SHP77 (cell line): Measurements from ENCODE around the gene UBL7.

ENCODE experiments used
- DNase-seq, 2 experiments: peaks; one replicate each; lab custom pipeline; 2025; lab: John Stamatoyannopoulos, UW

UBL7 gene

DNA sequence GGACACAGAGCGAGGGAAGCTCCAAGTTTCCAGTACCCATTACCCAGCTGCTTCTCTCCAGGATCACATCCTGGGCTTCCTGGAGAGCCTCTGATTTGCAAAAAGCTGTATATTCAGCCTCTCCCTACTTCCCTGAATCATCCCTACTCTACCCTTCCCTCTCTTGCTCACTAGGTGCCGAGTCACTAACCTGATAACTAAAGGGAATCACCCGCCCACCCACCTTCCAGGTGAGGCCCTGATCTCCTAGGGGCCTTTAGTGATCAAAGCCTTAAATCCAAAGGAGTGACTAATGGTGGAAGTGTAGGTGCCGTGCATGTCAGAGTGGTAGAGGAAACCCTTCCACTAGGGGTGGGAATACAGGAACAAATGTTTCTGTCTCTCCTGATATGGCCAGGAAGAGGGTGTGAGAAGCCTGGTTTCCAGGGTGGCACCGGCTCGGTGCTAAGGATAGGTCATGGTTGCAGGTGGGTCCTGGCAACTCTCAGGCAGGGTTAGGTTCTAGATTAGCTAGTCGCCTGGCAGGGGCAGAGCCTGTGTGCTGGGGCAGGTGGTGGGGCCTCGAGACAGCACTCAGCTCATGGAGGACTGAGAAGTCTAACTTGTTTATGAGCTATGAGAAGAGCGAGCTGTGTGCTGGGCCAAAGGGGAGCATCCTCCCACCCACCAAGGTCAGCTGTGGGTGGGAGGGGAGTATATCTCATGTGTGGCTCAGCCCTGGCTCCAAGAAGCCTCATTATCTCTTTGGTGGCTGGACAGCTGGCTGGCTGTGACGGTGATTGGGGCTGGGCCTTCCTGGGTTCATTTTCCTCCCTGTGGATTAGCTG is 37.3 kb downstream of the UBL7 start:
- DNase-seq, result no peak

DNA sequence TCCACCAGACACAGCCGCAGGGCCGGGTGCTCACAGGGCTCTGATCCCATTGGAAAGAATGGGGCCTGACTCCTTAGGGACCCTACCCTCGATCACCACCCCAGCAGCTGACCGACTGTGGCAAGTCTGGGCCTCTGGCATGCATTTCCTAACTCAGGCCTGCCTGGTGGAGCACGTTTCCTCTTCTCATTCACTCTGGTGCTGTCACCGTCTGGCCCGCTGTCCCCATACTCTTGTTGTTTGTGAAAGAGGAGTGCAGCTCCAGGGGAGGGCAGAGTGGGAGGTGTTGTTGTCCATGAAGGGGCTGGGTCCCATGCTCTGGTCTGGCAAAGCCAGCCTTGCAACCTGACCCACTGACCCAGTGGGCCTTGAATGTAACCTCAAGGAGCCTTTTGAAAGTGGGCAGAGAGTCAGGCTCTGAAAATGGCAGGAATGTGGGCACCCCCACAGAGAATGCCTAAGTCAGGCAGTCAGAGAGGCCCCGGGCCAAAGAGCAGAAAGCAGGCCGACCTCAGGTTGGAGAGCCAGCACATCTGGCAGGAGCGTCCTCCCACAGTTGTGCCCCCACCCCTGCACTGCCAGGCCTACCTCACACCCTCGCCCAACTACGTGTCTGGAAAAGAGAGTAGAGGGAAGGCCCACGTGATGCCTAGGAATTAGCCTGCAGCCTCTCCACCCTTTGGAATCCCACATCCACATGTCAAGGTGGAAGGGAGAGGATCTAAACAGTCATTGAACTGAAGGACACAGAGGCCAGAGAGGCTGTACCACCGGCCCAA is 38.1 kb downstream of the UBL7 start:
- no peak for DNase-seq

DNA sequence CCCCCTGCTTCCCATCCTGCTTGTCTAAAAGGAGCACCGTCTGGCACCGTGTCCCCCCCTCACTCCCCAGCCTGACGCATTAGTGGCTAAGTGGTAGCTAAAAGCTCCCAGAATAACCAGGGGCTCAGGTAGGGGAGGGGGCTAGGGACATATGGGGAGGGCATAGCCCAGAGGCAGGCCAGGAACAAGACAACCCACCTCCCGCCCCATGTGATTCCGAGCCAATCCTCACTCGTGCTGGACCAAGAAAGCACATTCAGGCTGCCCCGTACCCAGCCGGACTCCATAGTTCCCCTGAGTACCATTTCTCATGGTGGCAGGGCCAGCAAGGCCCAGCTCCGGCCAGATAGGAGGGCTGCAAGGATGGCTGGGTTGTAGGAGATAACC is 38.7 kb downstream of the UBL7 start:
- no peak for DNase-seq

DNA sequence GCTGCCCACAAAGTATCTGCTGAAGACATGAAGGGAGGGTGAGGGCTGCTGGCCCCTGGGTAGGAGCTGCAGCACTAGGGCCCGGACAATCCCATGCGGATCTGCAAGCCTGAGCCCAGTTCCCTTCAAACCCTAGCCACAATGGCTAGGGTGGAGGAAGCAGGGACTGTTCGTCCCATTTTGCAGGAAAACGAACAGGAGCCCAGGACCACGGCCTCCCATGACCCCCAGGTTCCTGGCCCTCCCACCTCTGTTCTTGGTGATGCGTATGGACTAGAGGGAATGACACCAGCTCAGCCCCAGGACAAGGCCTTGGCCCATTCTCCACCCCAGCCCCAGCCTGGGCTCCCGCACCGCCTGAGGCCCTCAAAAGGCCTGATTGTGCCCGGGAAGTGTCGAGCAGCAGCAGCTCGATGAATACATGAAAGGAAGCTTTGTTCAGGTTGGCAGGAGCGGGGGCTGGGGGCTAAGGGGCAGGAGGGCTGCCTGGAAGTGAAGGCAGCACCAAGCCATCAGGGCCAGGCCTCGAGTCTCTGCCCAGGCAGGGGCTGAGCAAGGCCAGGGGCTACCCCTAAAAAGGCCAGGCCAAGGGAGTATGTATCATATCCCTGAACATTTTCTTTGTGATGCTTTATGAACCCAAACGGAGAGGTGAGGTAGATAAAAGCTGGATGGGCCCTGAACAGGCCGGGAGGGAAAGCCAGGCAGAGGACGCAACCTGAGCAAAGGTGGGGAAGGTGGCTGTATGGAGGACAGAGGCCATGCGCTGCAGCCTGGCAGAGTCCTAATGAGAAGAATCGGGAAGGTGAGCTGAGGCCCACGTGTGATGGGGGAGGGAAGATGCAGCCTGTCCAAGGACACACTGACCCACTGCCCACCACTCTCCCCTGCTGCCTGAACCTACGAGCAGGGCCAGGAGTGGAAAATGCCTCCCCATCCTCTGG is 39.4 kb downstream of the UBL7 start:
- no peak for DNase-seq

DNA sequence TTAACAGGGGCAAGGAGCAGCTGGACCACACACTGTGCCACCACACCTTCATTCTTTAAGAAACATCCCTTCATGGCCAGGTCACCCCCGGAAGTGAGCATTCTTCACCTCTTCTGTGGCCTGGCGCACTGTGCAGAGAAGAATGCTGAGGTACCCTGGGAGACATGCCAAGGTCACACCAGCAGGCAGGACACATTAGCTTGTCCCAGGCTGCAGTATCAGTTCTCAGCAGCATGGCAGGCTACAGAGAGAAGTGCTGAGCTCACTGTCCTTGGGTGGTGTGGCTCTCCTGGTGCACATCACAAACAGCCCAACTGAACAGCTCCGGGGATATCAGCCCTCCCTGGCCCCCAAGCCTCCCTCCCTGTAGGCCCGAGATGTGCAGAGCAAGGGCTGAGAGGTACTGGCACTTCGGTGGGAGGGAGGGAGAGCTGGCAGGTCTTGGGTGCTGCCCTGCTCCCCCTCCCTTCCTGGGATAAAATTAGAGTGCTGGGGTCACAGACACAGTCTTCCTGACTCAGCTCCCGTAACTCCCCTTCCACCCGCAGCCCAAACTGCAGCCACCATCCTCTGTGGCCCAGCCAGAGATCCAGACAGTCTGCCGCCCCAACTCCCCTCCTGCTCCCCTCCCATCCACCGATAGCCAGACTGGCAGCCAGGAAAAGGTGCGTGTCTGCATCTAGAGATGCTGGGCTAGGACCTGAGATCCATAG is 40.6 kb downstream of the UBL7 start:
- no peak for DNase-seq

DNA sequence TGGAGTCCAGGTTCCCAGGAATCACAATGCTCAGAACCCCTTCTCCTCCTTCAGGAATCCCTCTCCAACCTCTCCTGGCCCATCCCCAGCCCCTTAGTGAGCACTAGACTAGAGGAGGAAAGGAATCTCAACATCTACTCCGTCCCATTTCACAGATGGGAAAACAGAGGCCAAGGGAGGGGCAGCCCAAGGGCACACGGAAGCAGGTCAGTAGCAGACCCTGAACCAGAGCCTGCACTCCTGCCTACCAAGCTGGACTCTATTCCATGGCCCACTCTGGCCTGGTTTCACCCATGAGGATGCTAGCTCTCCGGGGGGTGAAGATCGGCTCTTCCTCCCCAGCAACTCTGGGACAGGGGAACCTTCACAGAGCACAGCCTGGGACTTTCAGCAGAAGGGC is 41.5 kb downstream of the UBL7 start:
- DNase-seq, result no peak

DNA sequence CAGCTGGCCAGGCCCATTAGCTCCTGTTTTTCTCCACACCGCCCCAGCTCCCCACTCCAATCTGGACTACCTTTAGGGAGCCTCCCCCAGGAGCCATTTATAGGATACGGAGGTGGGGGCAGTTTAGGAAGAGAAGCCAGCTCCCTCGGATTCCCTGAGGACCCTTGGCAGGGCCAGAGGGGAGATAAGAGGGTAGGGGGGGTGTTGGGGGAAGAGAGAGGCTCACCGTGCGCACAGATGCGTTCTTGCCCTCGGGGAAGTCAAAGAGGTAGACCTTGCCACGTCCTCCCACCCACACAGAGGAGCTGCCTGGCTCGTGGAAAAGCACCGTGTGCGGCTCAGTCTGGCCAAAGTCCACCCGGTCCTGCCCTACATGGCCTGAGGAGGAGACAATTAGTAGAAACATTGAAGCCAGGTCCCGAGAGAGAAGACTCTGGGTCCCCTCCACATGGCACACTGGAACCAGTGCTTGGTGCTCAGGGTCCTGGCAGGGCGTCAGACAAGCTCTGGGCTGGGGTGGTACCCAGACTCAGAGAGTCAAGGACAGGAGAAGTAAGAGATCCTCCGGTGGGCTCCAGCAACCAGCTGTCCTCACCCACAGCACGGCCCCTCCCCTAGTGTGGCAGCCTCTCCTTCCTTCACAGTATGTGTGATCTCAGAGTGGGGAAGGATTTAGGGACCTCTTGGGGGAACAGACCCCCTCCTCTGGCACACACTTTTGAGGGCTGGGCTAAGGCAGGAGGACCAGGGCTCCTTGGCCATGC is 42.2 kb downstream of the UBL7 start:
- no peak for DNase-seq

DNA sequence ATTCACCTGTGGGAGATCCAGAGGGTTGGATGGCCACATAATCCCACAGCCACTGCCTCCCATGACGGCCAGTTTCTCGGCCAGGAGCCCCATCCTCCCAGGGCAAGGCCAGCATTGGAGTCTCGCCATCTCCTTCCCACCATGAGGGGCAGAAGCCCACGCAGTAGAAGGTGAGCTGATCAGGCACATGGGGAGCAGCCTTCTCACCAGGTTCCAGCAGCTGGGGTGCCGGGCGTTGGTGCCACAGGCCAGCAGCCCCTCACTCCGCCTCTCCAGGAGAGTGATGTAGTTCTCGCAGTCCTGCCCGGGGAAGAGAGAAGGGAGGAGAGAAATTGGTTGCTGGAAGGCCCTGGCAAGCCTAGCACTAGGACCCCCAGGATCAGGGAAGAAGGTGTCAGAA is 43.3 kb downstream of the UBL7 start:
- DNase-seq, result no peak

DNA sequence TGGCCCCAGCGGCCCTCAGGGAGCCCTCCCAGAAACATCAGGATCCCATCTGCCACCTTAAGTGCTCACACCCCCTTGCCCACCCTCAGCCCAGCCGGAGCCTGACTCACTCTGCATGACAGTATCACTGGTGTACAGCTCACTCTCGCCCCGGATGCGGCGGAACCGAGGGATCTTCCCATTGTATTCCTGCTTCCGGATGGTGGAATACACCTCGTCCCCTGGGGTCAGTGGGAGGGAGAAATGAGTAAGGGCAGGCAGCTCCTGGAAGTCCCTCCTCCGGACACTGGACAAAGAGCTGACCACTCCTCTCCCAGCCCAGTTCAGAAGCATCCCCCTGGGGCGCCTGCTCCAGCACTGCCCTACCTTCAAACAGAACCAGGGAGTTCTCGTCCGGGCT is 43.7 kb downstream of the UBL7 start:
- DNase-seq, result no peak

DNA sequence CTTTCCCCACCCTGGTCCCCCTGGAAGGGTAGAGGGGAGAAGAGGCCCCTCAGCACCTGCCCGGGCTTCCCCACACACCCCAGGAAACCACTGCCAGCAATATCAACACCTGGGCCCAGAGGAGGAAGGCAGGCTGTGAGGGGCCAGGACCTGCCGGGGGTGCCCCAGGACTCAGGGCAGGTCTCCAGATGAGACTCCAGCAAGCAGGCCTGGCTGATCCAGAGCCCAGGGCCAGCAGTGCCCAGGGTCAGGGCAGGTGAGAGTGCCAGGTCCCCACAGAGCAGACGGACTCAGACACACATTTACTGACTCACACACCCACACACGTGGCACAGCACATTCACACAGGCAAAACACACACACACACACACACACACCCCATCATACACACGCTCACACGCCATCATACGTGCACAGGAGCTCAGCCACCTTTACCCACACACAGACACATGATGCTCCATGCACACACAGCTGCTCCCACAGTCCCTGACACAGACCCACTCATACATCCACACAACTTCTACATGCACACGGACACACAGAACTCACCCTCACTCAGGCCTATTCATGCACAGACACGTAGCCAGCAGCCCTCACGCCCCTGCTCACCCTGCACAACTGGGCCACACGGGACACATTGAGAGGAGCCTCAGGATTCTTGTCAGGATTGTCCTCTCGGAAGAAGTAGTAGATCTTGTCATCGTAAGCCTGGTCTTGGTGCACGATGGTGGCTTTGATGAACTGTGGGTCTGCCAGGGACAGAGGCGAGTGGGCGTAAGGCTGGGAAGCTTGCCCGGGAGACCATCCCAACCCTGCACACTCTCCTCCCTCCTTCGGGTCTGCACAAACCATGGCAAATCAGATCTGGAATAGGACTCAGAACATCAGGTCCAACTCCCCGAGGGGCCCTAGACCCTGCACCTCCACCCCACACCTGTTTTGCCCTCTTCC is 44.7 kb downstream of the UBL7 start:
- DNase-seq, result no peak

DNA sequence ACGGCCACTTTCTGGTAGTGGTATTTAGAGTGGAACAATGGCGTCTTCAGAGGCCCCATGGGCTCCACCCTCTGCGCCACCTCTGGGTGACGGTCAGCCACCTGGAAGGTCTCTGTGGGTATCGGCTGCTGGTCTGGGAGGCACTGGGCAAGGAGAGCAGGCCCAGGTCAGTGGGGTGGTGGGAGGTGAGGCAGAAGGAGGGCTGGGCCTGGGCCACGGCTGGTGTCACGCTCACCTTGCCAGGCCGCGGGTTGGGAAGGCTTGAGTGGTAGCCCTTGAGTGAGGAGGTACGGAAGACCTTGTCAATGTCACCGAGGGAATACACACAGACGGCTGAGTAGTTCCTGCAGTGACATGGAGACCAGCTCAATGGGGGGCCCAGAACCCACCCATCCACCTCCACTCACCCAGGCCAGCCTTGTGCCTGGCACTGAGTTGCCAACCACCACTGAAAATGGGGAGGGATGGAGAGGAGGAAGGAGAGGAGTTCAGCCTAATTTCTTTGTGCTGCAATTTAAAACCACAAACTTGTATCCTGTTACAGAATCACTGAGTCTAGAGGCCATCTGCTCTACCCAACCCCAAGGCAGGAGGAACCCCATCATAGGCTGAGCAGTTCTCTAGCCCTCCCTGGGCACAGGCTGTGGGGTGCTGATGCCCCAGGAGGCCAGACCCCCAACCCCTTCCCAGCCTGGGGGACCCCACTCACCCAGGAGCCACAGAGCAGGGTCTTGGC is 46.2 kb downstream of the UBL7 start:
- DNase-seq, result no peak

DNA sequence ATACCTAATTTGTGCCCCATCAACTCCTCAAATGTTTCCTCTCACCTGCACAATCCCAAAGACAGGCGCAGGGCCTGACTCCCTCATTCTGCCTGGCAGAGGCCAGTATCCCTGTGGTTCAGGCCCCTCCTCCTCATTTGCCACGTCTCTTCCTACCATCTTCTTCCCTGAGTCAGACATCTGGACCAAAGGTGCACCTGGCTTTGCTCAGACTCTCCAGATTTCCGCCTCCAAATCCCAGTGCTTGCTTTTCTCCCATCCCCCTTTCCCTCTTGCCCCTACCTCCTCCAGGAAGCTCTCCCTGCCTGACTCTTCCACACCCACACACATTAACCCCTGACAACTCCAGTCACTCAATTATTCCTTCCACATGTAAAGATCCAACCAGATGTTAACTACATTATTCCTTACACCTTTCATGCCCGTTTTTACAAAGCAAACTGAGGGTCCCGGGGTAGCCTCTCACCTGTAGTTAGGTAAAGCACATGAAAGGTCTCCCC is 46.8 kb downstream of the UBL7 start:
- no peak for DNase-seq

DNA sequence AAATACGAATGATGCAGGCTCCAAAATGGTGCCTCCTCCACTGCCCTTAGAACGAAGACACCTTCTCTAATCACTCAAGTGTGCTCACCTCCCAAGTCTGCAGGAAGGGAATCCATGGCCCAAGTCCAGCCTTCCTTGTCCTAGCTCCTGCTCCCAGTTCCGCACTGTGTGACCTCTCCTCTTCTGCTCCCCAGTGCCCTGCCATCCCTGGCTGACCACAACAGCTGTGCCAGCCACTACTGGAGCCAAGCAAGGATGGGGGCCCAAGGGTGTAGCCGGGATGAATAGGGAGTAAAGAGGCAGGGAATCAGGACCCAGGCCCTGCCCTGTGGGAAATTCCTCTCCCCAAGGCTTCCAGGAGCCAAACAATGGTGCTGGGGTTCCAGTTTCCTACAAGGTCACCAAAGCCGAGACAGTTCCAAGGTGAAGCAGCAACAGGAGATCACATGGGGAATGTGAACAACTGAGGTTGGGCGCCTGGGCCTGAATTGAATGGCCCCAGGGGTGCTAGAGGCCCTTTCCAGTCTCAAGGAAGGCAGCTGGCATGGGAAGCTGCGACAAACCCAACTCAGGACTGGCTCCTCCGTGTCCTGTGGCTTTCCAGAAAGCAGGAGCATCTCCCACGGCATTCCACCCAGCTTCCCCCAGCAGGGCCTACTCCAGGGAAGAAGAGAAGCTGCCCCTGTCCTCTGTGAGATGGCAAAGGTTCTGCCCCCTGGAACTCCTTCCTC is 47.4 kb downstream of the UBL7 start:
- DNase-seq, result no peak

DNA sequence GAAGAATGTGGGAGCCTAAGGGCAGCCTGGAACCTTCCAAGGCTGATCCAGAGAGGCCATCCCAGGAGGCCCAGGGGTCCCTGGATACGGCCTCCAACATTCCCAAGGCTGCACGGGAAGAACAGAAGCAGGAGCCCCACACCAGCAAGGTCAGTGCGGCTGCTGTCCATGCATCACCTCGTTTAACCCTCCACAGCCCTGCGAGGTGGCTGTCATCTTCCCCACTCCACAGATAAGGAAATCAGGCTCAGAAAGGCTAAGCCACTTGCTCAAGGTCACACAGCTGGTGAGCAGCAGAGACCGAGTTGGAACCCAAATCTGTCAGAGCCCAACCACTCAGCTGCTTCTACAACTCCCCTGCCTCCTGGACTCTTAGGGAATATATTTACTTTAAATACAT is 48.8 kb downstream of the UBL7 start:
- no peak for DNase-seq

DNA sequence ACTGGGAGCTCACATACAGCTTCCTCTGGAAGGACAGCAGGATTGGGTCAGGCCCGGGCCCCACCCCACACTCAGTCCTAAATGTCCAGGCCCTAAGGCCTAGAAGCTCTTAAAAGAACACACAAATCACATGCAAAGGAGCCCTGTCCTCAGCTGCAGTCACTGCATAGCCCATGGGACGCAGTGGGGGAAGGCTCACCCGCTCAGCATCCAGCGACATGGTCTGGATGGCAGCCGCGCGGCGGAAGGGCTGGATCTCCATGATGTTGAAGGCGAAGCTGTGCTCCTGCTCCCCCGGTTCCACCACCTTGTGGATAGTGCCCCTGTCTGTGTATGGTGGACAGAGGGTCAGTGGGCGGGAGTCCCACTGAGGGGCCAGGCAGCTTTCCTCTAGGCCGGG is 49.3 kb downstream of the UBL7 start:
- no peak for DNase-seq

DNA sequence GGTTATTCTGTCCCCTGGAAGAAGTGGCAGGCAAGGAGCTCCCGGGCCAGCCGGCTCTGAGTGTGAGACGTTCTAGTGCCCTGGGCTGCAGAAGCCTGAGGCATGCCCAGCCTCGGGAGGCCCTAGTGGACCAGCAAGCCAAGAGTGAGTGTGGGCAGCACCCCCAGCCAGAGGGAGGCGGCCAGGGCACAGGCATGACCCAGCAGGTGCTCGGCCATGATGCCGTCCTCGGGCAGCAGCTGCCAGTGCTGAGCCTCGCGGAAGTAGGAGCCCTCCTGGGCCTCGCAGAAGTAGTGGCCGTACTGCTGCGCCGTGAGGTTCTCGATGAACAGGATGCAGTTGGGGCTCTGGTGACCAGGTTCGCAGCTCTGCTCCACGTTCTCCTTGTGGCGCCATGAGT is 50.5 kb downstream of the UBL7 start:
- DNase-seq, result no peak

DNA sequence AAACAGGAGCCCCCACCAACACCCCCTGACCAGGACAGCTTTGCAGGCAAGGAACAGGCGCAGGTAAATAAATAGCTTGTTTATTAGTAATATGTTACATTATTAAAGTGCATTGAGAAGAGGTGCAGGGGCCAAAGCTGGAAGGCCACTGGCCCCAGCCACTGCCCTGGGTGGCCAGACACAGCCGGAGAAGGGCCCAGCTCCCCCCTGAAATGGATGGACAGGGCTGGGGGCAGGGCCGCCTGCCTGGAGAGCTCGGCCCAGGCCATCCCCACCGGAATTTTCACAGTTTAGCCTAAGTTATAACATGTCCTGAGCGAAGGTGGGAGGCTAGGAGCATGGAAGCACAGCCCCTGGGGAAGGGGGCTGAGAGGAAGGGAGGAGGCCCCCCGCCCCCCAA is 51.7 kb downstream of the UBL7 start:
- DNase-seq, result no peak

DNA sequence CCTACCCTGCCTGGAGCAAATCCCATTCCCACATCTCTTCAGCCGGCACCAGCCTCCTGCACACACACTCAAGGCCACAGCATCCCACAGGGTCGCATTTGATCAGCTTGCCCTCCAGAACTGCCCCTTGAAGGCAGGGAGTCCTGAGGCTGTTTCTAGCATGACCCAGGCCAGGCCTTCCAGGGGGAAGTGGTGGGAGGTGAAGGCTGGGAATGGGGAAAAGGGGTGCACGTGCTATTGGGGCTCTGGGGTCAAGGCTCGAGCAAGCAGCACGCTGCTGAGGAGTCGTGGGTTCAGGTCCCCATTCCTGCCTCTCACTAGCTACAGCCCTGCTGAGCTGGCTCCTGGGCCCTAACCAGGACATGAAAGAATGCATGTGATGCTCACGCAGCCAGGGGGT is 52.1 kb downstream of the UBL7 start:
- no peak for DNase-seq
